GM23338 (cell line): ENCODE data around the gene CELF4.

ENCODE experiments used
- CREB1 ChIP-seq: fragments of 250-450 bp; sonication (Bioruptor Pico); IDR thresholded peaks from 2 replicates; pipeline ENCODE4 v1.5.0; 2020; ENCODE audit warnings: low read depth, mild to moderate bottlenecking, moderate library complexity
- CTCF ChIP-seq, 2 experiments: fragments of 200-600 bp in 1 of 2; sonication (generic) in 1 of 2; conservative IDR thresholded peaks; 2 replicates each; pipeline versions ENCODE4 v1.5.1 to v1.6.1; 2016 to 2017; ENCODE audit warnings: antibody characterized with exemption in 2 of 2, low read depth in 2 of 2, mild to moderate bottlenecking in 2 of 2, moderate library complexity in 1 of 2
- ETS1 ChIP-seq: IDR thresholded peaks from 2 replicates; pipeline ENCODE4 v1.6.1; 2016; ENCODE audit warnings: antibody characterized with exemption
- EZH2 ChIP-seq: fragments of 200-600 bp; sonication (generic); IDR thresholded peaks from one replicate; pipeline ENCODE4 v1.8.0; 2017; ENCODE audit warnings: antibody characterized with exemption, mild to moderate bottlenecking, low read depth; ENCODE audit not compliant: unreplicated experiment
- EZH2phosphoT487 ChIP-seq: fragments of 200-600 bp; sonication (generic); IDR thresholded peaks from one replicate; pipeline ENCODE4 v1.8.1; 2018; ENCODE audit warnings: antibody characterized with exemption; ENCODE audit not compliant: unreplicated experiment
- JUNB ChIP-seq: IDR thresholded peaks from one replicate; pipeline ENCODE4 v1.6.1; 2016; ENCODE audit warnings: antibody characterized with exemption; ENCODE audit not compliant: unreplicated experiment
- NANOG ChIP-seq: IDR thresholded peaks from 2 replicates; pipeline ENCODE4 v1.6.1; 2016; ENCODE audit warnings: antibody characterized with exemption, borderline replicate concordance
- POLR2AphosphoS5 ChIP-seq: IDR thresholded peaks from 2 replicates; pipeline ENCODE4 v1.6.1; 2016; ENCODE audit warnings: antibody characterized with exemption, low read depth
- REST ChIP-seq: IDR thresholded peaks from one replicate; pipeline ENCODE4 v1.6.1; 2018; ENCODE audit warnings: antibody characterized with exemption; ENCODE audit not compliant: unreplicated experiment
- ZNF114 ChIP-seq: fragments of 250-450 bp; sonication (Bioruptor Pico); IDR thresholded peaks from 2 replicates; pipeline ENCODE4 v1.5.0; 2020; ENCODE audit warnings: mild to moderate bottlenecking, moderate library complexity
- ZNF331 ChIP-seq: fragments of 250-450 bp; sonication (Bioruptor Pico); IDR thresholded peaks from 2 replicates; pipeline ENCODE4 v1.5.0; 2020; ENCODE audit warnings: low read depth, mild to moderate bottlenecking, moderate library complexity

- no peak for TF ChIP-seq CTCF (conservative IDR thresholded peaks at IDR 0.05; ENCODE audit: low read depth in 2 of 2)
- no peak for TF ChIP-seq EZH2
- no peak for TF ChIP-seq ETS1
- TF ChIP-seq REST: no peak
- TF ChIP-seq POLR2AphosphoS5: no peak
- TF ChIP-seq CREB1: no peak
- no peak for TF ChIP-seq EZH2phosphoT487
- TF ChIP-seq ZNF114 (CRISPR knock-in tag): no peak
- TF ChIP-seq JUNB: no peak
- no peak for TF ChIP-seq NANOG
- no peak for TF ChIP-seq ZNF331 (CRISPR knock-in tag)
Observed at GRCh38 chr18:37321582-37322491, 243.8 kb downstream of the CELF4 start.
